ENCODE data around the gene MAU2.
A peak's percentile ranks its signal among the peaks of the same experiment; 100 is the strongest.
"Not testable (repeated sequence)": the region's sequence is repeated elsewhere in the genome, so short reads cannot be mapped to it uniquely, and the experiment has no call there.

The MAU2 gene

GRCh38 chr19:19366434-19367396, 46.1 kb downstream of the MAU2 start:
- H3K27me3 ChIP-seq = no peaks in the 10 kb centered on the region
- peak; percentile 75 for DNase-seq
- H3K4me3 ChIP-seq (ENCODE audit: low read depth, low read length) = peak overlapping the region; percentile 3; the same call in 1 of the 2 replicates
- peak; percentile 96 for TF ChIP-seq CTCF (IDR thresholded peaks at IDR 0.05; ENCODE audit: low read depth, low read length)
- H3K36me3 ChIP-seq = no peaks in the 10 kb centered on the region
- H3K9me3 ChIP-seq = no peaks in the 10 kb centered on the region
- no peaks in the 10 kb centered on the region for H3K4me1 ChIP-seq

GRCh38 chr19:19368087-19368486, 47.5 kb downstream of the MAU2 start:
- no peak for DNase-seq
- Histone ChIP-seq H3K9me3 (no peaks in the 10 kb centered on the region), H3K36me3 (no peaks in the 10 kb centered on the region), H3K4me3 (ENCODE audit: low read depth, low read length) (no peak overlapping the region), H3K4me1 (no peaks in the 10 kb centered on the region), H3K27me3 (no peaks in the 10 kb centered on the region)
- no peak for TF ChIP-seq CTCF (IDR thresholded peaks at IDR 0.05; ENCODE audit: low read depth, low read length)

GRCh38 chr19:19371059-19371458, 50.4 kb downstream of the MAU2 start:
- H3K4me1 ChIP-seq = no peaks in the 10 kb centered on the region
- no peak for DNase-seq
- TF ChIP-seq CTCF (IDR thresholded peaks at IDR 0.05; ENCODE audit: low read depth, low read length) = no peak

GRCh38 chr19:19372656-19373416, 52.2 kb downstream of the MAU2 start:
- H3K9me3 ChIP-seq = no peaks in the 10 kb centered on the region
- peaks cover 4% of the 10 kb centered on the region for H3K4me1 ChIP-seq
- H3K27me3 ChIP-seq = no peaks in the 10 kb centered on the region
- TF ChIP-seq CTCF (IDR thresholded peaks at IDR 0.05; ENCODE audit: low read depth, low read length) = no peak
- H3K36me3 ChIP-seq = no peaks in the 10 kb centered on the region
- DNase-seq = no peak
- no peak overlapping the region for H3K4me3 ChIP-seq (ENCODE audit: low read depth, low read length)

More at GRCh38 chr19:19371059-19371458, 50.4 kb downstream of the MAU2 start:
- Histone ChIP-seq H3K36me3 (no peaks in the 10 kb centered on the region), H3K9me3 (no peaks in the 10 kb centered on the region), H3K4me3 (ENCODE audit: low read depth, low read length) (no peak overlapping the region), H3K27me3 (no peaks in the 10 kb centered on the region)

GRCh38 chr19:19379527-19379926, 58.9 kb downstream of the MAU2 start:
- Histone ChIP-seq H3K9me3 (0 out of 2 replicates have a peak, but pooled peaks cover 2% of the 10 kb centered on the region), H3K4me1 (peaks cover 4% of the 10 kb centered on the region)
- no peak for TF ChIP-seq CTCF (IDR thresholded peaks at IDR 0.05; ENCODE audit: low read depth, low read length)

GRCh38 chr19:19380316-19380715, 59.7 kb downstream of the MAU2 start:
- not testable (repeated sequence) for H3K4me1 ChIP-seq; H3K4me3 ChIP-seq (ENCODE audit: low read depth, low read length); H3K36me3 ChIP-seq; H3K9me3 ChIP-seq; H3K27me3 ChIP-seq; DNase-seq

More at GRCh38 chr19:19379527-19379926, 58.9 kb downstream of the MAU2 start:
- Histone ChIP-seq H3K36me3 (no peaks in the 10 kb centered on the region), H3K27me3 (no peaks in the 10 kb centered on the region), H3K4me3 (ENCODE audit: low read depth, low read length) (no peak overlapping the region)
- no peak for DNase-seq
